Left renal cortex interstitium (tissue), 4 donors: ENCODE measurements around the gene ANKS4B. TPM values are rescaled to one million over a fixed set of nuclear protein-coding genes. Genes with fewer than 3 reads are reported as not detected.
"Not testable (repeated sequence)": the region's sequence is repeated elsewhere in the genome, so short reads cannot be mapped to it uniquely, and the experiment has no call there.

Experiments
- DNase-seq, 4 donors: peaks; one replicate each; pipeline ENCODE4 v3.0.0-alpha.2; 2013; ENCODE audit warnings: low read depth in 4 of 4, low spot score in 2 of 4, missing footprints in 1 of 4
- polyA plus RNA-seq, 4 donors: library from polyadenylated mRNA; unstranded; fragments of 120-200 nt; gene quantifications; one replicate each; pipeline ENCODE4 v1.2.1, GENCODE V29; 2013; ENCODE audit not compliant: insufficient read length in 4 of 4

ANKS4B gene
- 1 to 10 TPM; 3.2 to 6.0 (median 4.7) TPM for polyA plus RNA-seq

GRCh38 chr16:21233521-21234150 lies at the start of gene ANKS4B:
TSS of gene ANKS4B (plus strand) at chr16:21233699. CDS start at chr16:21233738, 39 bp downstream.
- DNase-seq = no peak

GRCh38 chr16:21183995-21184394 lies 49.5 kb upstream of the ANKS4B start:
- DNase-seq = no peak

DNA sequence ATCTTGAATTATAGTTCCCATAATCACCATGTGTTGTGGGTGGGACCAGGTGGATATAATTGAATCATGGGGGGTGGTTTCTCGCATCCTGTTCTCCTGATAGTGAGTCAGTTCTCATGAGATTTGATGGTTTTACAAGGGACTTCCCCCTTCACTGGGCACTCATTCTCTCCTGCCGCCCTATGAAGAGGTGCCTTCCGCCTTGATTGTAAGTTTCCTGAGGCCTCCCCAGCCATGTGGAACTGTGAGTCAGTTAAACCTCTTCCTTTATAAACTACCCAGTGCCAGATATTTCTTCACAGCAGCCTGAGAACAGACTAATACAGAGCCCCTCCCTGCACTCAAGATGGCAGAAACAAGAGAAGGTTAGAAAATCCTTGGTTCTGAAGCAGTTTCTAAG lies 48.7 kb upstream of the ANKS4B start:
- no peak for DNase-seq

DNA sequence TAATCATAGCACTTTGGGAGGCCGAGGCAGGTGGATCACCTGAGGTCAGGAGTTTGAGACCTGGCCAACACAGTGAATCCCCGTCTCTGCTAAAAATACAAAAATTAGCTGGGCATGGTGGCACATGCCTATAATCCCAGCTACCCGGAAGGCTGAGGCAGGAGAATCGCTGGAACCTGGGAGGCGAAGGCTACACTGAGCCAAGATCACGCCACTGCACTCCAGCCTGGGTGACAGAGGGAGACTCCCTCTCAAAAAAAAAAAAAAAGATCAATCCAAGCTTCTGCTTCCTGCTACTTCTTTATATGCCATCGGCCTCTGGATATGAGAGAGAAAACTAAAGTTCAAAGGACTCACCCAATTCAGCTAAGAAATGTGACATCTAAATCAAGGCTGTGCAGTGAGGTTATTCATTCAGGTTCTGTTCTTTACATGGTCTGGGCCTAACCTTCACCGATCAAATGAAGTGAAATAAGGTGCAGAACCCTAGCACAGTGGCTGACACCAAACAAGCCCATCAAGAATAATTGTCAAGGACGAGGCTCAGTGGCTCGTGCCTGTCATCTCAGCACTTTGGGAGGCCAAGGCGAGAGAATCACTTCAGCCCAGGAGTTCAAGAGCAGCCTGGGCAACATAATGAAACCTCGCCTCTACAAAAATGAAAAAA lies 47.7 kb upstream of the ANKS4B start:
- no peak for DNase-seq

DNA sequence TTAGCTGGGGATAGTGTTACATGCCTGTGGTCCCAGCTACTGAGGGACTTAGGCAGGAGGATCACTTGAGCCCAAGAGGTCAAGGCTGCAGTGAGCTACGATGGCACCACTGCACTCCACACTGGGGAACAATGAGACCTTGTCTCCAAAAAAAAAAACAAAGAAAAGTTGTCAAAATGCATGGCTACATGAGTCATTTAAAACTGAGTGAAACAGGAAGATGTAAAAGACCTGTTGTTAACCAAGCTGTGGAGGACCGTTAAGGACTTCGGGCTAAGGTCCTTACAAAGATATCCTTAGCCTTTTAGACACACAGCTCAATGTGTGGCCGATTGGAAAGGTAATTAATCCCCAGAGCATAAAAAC lies 47.2 kb upstream of the ANKS4B start:
- DNase-seq = no peak

DNA sequence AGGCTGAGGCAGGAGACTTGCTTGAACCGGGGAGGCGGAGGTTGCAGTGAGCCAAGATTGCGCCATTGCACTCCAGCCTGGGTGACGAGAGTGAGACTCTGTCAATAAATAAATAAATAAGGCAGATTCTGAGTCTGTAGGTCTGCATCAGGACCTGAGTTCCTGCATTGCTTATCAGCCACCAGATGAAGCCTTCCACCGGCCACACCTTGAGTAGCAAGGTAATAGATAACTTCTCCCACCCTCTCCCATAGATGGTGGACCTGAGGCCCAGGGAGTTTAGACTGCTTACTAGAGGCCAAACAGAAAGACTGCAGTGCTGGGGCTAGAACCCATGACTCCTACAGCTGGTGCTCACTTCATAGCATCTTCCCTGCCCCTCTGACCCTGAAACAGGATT lies 44.2 kb upstream of the ANKS4B start:
- no peak for DNase-seq

- no peak for DNase-seq
Measured at GRCh38 chr16:21190013-21190412, 43.5 kb upstream of the ANKS4B start.

DNA sequence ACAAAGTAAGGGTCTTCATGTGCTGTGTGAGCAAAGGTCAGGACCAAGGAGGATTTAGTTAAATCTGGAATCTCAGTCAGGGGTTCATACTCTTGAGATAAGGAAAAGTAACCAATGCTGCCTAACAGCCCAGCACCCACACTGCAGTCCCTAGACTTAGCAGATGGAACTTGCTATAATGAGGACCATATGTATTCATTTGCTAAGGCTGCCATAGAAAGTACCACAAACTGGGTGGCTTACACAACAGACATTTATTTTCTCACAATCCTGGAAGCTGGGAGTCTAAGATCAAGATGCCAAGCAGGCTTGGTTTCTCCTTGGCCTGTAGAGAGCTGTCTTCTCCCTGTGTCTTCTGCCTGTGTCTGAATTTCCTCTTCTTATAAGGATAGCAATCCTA lies 42.9 kb upstream of the ANKS4B start:
- no peak for DNase-seq

GRCh38 chr16:21192991-21193390 lies 40.5 kb upstream of the ANKS4B start:
- DNase-seq = no peak

- no peak for DNase-seq
Measured at GRCh38 chr16:21194771-21195301, 38.7 kb upstream of the ANKS4B start.

GRCh38 chr16:21195330-21195729 lies 38.2 kb upstream of the ANKS4B start:
- DNase-seq = not testable (repeated sequence)

DNA sequence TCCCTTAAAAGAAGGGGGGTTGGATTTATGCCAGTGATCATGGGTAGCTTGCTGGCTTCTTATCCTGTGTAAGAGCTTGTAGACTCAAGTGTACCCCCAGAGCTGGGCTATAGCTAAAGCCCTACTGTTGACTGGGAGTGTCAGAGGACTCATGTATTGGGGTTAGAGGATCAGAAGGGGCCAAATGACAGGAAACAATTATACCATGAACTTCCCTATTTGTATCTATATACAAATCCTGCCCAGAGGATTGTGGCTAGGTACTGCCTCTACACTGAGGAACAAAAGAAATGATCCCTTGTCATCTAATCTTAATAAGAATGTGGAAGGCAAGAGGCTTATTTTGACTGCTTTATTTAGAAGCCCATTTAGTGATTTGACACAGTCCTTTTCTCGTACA lies 36.4 kb upstream of the ANKS4B start:
- DNase-seq = no peak

DNA sequence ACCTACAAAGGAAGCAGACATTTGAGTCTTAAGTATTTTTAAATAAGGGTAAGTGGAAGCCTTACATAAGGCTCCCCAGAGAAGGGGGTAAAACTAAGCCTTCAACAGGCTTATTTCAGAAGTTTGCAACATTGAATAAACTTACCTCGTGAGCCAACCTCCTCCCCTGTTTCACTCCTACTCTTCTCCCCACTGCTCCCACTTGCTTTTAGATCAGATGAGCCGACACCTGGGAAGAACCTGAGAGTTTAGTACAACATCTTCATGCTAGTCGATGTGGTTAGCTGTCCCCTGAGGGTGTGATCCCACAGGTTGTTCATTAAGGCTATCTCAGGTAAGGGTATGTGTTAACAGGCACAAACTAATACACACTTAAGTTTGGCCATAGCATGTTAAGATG lies 35.9 kb upstream of the ANKS4B start:
- DNase-seq = no peak

- DNase-seq = no peak
Measured at GRCh38 chr16:21199607-21200218, 33.8 kb upstream of the ANKS4B start.

- DNase-seq = peak in 2 of 4 donors; percentile 18 to 21
Measured at GRCh38 chr16:21203155-21203797, 30.2 kb upstream of the ANKS4B start.

- no peak for DNase-seq
Measured at GRCh38 chr16:21205303-21205702, 28.2 kb upstream of the ANKS4B start.

- no peak for DNase-seq
Measured at GRCh38 chr16:21206550-21206949, 26.9 kb upstream of the ANKS4B start.

DNA sequence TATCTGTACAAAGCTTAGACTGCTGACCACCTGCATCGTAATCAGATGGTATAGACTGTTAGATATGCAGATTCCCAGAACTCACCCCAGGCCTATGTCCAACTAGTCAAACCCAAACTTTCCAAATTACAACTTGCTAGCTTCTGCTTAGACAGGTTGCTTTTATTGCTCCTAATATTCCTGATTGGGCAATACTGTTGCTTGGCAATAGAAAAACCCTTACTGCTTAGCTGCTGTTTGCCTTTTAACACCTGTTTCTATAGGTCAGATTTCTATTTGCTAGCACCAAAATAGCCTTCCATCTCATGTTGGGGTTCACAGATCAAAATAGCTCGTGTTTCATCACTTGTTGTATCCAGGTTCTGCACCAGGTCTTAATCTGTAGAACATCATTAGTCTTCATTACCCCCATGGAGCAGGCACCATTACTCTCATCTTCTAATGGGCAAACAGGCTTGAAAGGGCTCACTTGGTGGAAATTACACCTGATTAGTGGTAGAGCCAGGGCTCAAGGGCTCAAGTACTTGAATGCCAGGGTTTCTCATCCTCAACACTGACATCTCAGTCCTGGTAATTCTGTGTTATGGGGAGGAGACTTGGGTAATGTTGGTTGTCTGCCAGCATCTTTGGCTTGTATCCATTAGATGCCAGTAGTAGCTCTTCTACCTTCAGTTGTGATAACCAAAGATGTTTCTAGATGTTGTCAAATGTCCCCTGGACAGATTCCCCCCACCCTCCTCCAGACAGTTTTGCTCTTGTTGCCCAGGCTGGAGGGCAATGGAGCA lies 24.9 kb upstream of the ANKS4B start:
- DNase-seq = no peak

GRCh38 chr16:21211486-21211885 lies 22.0 kb upstream of the ANKS4B start, which contains the start of gene ZP2:
TSS of gene ZP2 (minus strand) at chr16:21211574. CDS start at chr16:21211547, 27 bp downstream.
- no peak for DNase-seq

DNA sequence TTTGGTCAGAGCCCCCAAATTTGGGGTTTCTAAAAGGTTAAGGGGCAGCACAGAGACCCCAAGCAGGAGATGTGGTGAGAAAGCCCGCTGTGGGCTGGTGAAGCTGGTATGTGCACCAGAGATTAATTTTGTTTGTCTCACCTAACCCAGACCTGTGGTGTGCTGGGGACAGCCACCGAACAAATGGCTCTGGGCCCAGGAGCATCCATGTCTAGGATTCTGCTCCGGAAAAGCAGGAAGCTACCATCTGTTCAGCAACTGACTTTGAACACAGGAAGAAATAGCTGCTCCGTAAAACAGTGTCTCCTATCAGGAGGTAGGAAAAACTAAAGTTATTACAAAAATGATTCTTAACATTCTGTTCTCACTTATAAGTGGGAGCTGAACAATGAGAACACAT lies 19.4 kb upstream of the ANKS4B start:
- no peak for DNase-seq
